ENCODE data around the gene ALOX15.
"Not testable (repeated sequence)": the region's sequence is repeated elsewhere in the genome, so short reads cannot be mapped to it uniquely, and the experiment has no call there.

The ALOX15 gene

GRCh38 chr17:4607773-4608187 lies 33.7 kb downstream of the ALOX15 start:
- no peak overlapping the region for H3K4me3 ChIP-seq (ENCODE audit: low read depth, low read length)
- in situ Hi-C loops (cut with HindIII; ENCODE audit: low sequenced_read_pairs): no loop called here
- DNase-seq (ENCODE audit: low read depth): peak; percentile 31
- TF ChIP-seq CTCF (IDR thresholded peaks at IDR 0.05; ENCODE audit: low read depth, low read length, missing control alignments): no peak

DNA sequence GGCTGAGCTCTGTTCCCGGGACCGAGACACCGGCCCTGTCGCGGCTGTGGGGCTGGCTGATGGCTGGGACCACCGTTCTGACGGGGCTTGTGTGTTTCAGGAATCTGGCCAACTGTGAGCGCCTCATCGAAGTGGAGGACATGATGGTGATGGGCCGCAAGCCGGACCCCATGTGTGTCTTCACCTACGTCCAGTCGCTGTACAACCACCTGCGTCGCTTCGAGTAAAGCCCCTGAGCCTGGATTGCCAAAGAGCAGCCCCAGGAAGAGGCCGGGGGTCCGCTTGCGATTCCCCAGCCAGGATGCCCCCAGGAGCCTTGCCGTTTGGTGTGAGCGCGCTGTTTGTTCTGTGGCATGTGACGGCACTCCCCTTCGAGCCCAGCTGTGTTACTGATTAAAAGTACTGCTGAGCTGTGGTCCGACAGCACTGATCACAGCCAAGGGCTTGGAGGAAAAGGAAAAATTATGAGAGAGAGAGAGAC lies 34.2 kb downstream of the ALOX15 start:
- DNase-seq (ENCODE audit: low read depth): no peak
- in situ Hi-C loops (cut with HindIII; ENCODE audit: low sequenced_read_pairs): no loop called here
- H3K4me3 ChIP-seq (ENCODE audit: low read depth, low read length): no peak overlapping the region
- TF ChIP-seq CTCF (IDR thresholded peaks at IDR 0.05; ENCODE audit: low read depth, low read length, missing control alignments): no peak

DNA sequence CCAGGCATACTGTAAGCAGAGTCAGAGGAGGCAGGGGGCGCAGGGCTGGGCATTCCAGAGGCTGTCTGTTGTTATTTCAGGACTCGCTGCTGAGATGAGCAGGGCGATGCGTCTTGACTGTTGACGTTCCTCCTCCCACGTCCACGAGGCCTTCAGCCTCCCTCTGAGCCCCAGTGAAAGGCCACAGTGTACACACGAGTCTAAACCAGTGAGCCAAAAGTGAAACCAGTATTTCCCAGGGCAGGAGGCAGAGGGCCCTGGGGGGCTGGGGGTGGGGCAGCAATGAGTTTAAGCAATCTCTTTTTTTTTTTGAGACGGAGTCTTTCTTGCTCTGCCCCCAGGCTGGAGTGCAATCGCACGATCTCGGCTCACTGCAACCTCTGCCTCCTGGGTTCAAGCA lies 35.7 kb downstream of the ALOX15 start:
- TF ChIP-seq CTCF (IDR thresholded peaks at IDR 0.05; ENCODE audit: low read depth, low read length, missing control alignments): no peak
- in situ Hi-C loops (cut with HindIII; ENCODE audit: low sequenced_read_pairs): no loop called here
- no peak for DNase-seq (ENCODE audit: low read depth)
- no peak overlapping the region for H3K4me3 ChIP-seq (ENCODE audit: low read depth, low read length)

DNA sequence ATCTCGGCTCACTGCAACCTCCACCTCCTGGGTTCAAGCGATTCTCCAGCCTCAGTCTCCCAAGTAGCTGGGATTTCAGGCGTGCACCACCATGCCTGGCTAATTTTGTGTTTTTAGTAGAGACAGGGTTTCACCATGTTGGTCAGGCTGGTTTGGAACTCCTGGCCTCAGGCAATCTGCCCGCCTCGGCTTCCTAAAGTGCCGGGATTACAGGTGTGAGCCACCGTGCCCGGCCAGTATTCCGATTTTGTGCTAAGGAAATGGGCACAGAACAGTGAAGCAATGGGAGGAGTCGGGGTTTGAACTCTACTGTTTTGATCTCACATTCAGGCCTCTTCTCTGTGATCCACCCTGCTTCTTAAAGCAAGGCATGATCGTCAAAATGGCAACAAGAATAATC lies 36.7 kb downstream of the ALOX15 start:
- H3K4me3 ChIP-seq (ENCODE audit: low read depth, low read length); in situ Hi-C loops (cut with HindIII; ENCODE audit: low sequenced_read_pairs); DNase-seq (ENCODE audit: low read depth): not testable (repeated sequence)

GRCh38 chr17:4604111-4604644 lies 37.3 kb downstream of the ALOX15 start:
- no peak overlapping the region for H3K4me3 ChIP-seq (ENCODE audit: low read depth, low read length)
- no peak for TF ChIP-seq CTCF (IDR thresholded peaks at IDR 0.05; ENCODE audit: low read depth, low read length, missing control alignments)
- in situ Hi-C loops (cut with HindIII; ENCODE audit: low sequenced_read_pairs): no loop called here

GRCh38 chr17:4602041-4602440 lies 39.4 kb downstream of the ALOX15 start:
- H3K4me3 ChIP-seq (ENCODE audit: low read depth, low read length): no peak overlapping the region
- TF ChIP-seq CTCF (IDR thresholded peaks at IDR 0.05; ENCODE audit: low read depth, low read length, missing control alignments): no peak
- DNase-seq (ENCODE audit: low read depth): no peak
- in situ Hi-C loops (cut with HindIII; ENCODE audit: low sequenced_read_pairs): no loop called here

More at GRCh38 chr17:4604111-4604644, 37.3 kb downstream of the ALOX15 start:
- DNase-seq (ENCODE audit: low read depth): peak; percentile 37

- in situ Hi-C loops (cut with HindIII; ENCODE audit: low sequenced_read_pairs): no loop called here
- TF ChIP-seq CTCF (IDR thresholded peaks at IDR 0.05; ENCODE audit: low read depth, low read length, missing control alignments): no peak
- DNase-seq (ENCODE audit: low read depth): no peak
- no peak overlapping the region for H3K4me3 ChIP-seq (ENCODE audit: low read depth, low read length)
Measured at GRCh38 chr17:4601326-4601725, 40.2 kb downstream of the ALOX15 start.

Data from astrocyte of the cerebellum (primary cell).